ENCODE results near the gene SPPL2B. TPM values are rescaled to one million over a fixed set of nuclear protein-coding genes. Genes with fewer than 3 reads are reported as not detected.

Gene SPPL2B
- total RNA-seq, 1 donor from 2014 or later = 22.6 TPM

GRCh38 chr19:2323707-2324106 is 4.8 kb upstream of the SPPL2B start:
- no peak for DNase-seq (ENCODE audit: low read depth in 2 of 2)

GRCh38 chr19:2324220-2324948 is 4.1 kb upstream of the SPPL2B start:
- no peak for DNase-seq (ENCODE audit: low read depth in 2 of 2)

GRCh38 chr19:2325281-2326046 is 3.0 kb upstream of the SPPL2B start:
- no peak for DNase-seq (ENCODE audit: low read depth in 2 of 2)

GRCh38 chr19:2326699-2327360 is 1.7 kb upstream of the SPPL2B start:
- no peak for DNase-seq (ENCODE audit: low read depth in 2 of 2)

- peak; percentile 86 to 92 for DNase-seq (ENCODE audit: low read depth in 2 of 2)
Measured at GRCh38 chr19:2327773-2328400, 597 bp upstream of the SPPL2B start.

GRCh38 chr19:2329149-2329478 is 630 bp downstream of the SPPL2B start:
- DNase-seq (ENCODE audit: low read depth in 2 of 2) = no peak

GRCh38 chr19:2329501-2329916 is 1.0 kb downstream of the SPPL2B start:
- no peak for DNase-seq (ENCODE audit: low read depth in 2 of 2)

- no peak for DNase-seq (ENCODE audit: low read depth in 2 of 2)
Measured at GRCh38 chr19:2330255-2330631, 1.8 kb downstream of the SPPL2B start.

- DNase-seq (ENCODE audit: low read depth in 2 of 2) = no peak
Measured at GRCh38 chr19:2330632-2331284, 2.3 kb downstream of the SPPL2B start.

- DNase-seq (ENCODE audit: low read depth in 2 of 2) = no peak
Measured at GRCh38 chr19:2331601-2332246, 3.2 kb downstream of the SPPL2B start.

GRCh38 chr19:2332341-2333026 is 4.0 kb downstream of the SPPL2B start:
- DNase-seq (ENCODE audit: low read depth in 2 of 2) = peak in 1 of 2 donors; percentile 61

GRCh38 chr19:2333027-2333806 is 4.7 kb downstream of the SPPL2B start:
- no peak for DNase-seq (ENCODE audit: low read depth in 2 of 2)

- DNase-seq (ENCODE audit: low read depth in 2 of 2) = peak in 1 of 2 donors; percentile 50
Measured at GRCh38 chr19:2333807-2334211, 5.3 kb downstream of the SPPL2B start.

GRCh38 chr19:2334426-2334825 is 5.9 kb downstream of the SPPL2B start:
- DNase-seq (ENCODE audit: low read depth in 2 of 2) = no peak

- DNase-seq (ENCODE audit: low read depth in 2 of 2) = no peak
Measured at GRCh38 chr19:2334986-2335846, 6.7 kb downstream of the SPPL2B start.

- no peak for DNase-seq (ENCODE audit: low read depth in 2 of 2)
Measured at GRCh38 chr19:2335848-2336247, 7.4 kb downstream of the SPPL2B start.

GRCh38 chr19:2336528-2337328 is 8.2 kb downstream of the SPPL2B start:
- no peak for DNase-seq (ENCODE audit: low read depth in 2 of 2)

GRCh38 chr19:2337329-2337707 is 8.8 kb downstream of the SPPL2B start:
- peak in 1 of 2 donors; percentile 79 for DNase-seq (ENCODE audit: low read depth in 2 of 2)
